Measurements from ENCODE around the gene ADAM8.

- no peak for TF ChIP-seq EP300 (conservative IDR thresholded peaks at IDR 0.05; ENCODE audit: poor library complexity, severe bottlenecking)
- no peak for TF ChIP-seq CTCF (IDR thresholded peaks at IDR 0.05; ENCODE audit: poor library complexity, severe bottlenecking)
- TF ChIP-seq RAD21 (conservative IDR thresholded peaks at IDR 0.05) = no peak
- no peak for TF ChIP-seq POLR2AphosphoS5 (IDR thresholded peaks at IDR 0.05)
- TF ChIP-seq EZH2 (IDR thresholded peaks at IDR 0.05; ENCODE audit: borderline replicate concordance, insufficient read depth, low read length, poor library complexity, severe bottlenecking) = no peak
- TF ChIP-seq SMC3 (conservative IDR thresholded peaks at IDR 0.05; ENCODE audit: poor library complexity) = no peak
Observed at GRCh38 chr10:133237588-133238465, 38.8 kb downstream of the ADAM8 start, which contains the start of gene VENTX.
